ENCODE measurements around the gene HELZ2.

Gene HELZ2

GRCh38 chr20:63538204-63539091, 35.6 kb downstream of the HELZ2 start (continued):
- no peak for TF ChIP-seq ZNF513 (tag by site-specific recombination; IDR thresholded peaks at IDR 0.05)
- TF ChIP-seq ZXDB (tag by site-specific recombination; IDR thresholded peaks at IDR 0.05) = no peak
- no peak for TF ChIP-seq ZNF391 (tag by site-specific recombination; IDR thresholded peaks at IDR 0.05; ENCODE audit: borderline replicate concordance, low read depth)
- TF ChIP-seq, protein P1, sequence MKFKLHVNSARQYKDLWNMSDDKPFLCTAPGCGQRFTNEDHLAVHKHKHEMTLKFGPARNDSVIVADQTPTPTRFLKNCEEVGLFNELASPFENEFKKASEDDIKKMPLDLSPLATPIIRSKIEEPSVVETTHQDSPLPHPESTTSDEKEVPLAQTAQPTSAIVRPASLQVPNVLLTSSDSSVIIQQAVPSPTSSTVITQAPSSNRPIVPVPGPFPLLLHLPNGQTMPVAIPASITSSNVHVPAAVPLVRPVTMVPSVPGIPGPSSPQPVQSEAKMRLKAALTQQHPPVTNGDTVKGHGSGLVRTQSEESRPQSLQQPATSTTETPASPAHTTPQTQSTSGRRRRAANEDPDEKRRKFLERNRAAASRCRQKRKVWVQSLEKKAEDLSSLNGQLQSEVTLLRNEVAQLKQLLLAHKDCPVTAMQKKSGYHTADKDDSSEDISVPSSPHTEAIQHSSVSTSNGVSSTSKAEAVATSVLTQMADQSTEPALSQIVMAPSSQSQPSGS (tag by site-specific recombination; IDR thresholded peaks at IDR 0.05; ENCODE audit: low read depth) = no peak

DNA sequence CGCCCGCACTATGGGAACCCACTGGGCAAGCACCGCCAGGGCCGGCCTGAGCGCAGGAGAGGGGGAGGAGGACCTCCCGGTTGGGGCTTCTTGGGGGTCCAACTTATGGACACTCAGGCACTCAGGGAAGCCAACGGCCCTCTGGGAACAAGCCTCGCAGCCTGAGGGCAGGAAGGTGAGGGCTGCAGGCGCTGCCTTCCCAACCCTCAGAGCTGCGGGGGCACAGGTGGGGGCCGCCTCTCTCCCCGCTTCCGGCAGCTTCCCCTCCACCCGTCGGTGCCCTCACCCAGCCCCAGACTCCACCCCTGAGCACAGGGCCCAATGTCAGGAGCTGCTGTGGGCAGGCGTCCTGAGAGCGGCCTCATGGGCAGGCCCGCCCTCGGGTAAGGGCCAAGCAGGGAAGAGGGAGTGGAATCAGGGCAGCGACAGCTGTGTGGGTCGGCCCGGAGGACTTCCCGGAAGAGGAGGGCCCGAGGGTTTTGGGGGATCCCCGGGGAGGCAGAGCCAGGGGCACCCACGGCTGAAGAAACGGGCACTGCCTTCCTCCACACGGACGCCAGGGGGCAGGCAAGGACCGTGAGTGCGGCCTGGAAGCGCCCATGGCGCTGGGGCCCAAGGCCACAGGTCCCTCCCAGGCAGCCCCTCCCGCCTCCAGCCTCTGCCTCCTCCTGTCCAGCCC, 36.4 kb downstream of the HELZ2 start:
- H3K9me3 ChIP-seq (ENCODE audit: control insufficient read depth, insufficient read depth, low read depth, low read length) = no peaks in the 10 kb centered on the region
- ChIA-PET POLR2A (interaction anchor here (0.7 to 3.2 kb wide), 7 partner anchors 15 to 584 kb away, joined by 3 to 12 read pairs (median 4); partner anchors contain the start of gene HELZ2), CTCF (interaction anchor here (0.5 to 2.5 kb wide), 21 partner anchors 9 to 582 kb away, joined by 3 to 9 read pairs (median 4); partner anchors contain the start of genes PRPF6 and SAMD10)
- H3K4me1 ChIP-seq (ENCODE audit: control insufficient read depth, insufficient read depth, low read length) = no peaks in the 10 kb centered on the region
- H3K4me3 ChIP-seq (ENCODE audit: low read depth, low read length) = peak overlapping the region; percentile 23
- H3K36me3 ChIP-seq (ENCODE audit: control insufficient read depth in 2 of 2, insufficient read depth in 1 of 2, low read length in 2 of 2) = no peaks in the 10 kb centered on the region
- H3K27ac ChIP-seq (ENCODE audit: extremely low read depth, low read depth, low read length) = no peak overlapping the region
- TF ChIP-seq ZNF560 (tag by site-specific recombination; IDR thresholded peaks at IDR 0.05; ENCODE audit: borderline replicate concordance) (no peak), ZEB2 (tag by site-specific recombination; IDR thresholded peaks at IDR 0.05) (peak; percentile 86), SALL2 (tag by site-specific recombination; IDR thresholded peaks at IDR 0.05; ENCODE audit: borderline replicate concordance) (no peak), PRDM1 (tag by site-specific recombination; IDR thresholded peaks at IDR 0.05) (no peak), SP2 (tag by site-specific recombination; IDR thresholded peaks at IDR 0.05) (peak; percentile 85), ZNF654 (tag by site-specific recombination; IDR thresholded peaks at IDR 0.05; ENCODE audit: low read depth) (peak; percentile 84), EGR2 (tag by site-specific recombination; IDR thresholded peaks at IDR 0.05; ENCODE audit: low read depth) (peak; percentile 72), ZNF48 (tag by site-specific recombination; IDR thresholded peaks at IDR 0.05) (no peak), WT1 (tag by site-specific recombination; IDR thresholded peaks at IDR 0.05) (peak; percentile 54), ZNF121 (tag by site-specific recombination; IDR thresholded peaks at IDR 0.05) (peak; percentile 25; the same call in 1 of the 2 replicates), KLF1 (tag by site-specific recombination; IDR thresholded peaks at IDR 0.05) (peak; percentile 60), ZNF2 (tag by site-specific recombination; IDR thresholded peaks at IDR 0.05) (peak; percentile 60; the same call in 1 of the 2 replicates), YY1 (tag by site-specific recombination; IDR thresholded peaks at IDR 0.05) (peak; percentile 68; the same call in 1 of the 2 replicates), ZNF248 (tag by site-specific recombination; IDR thresholded peaks at IDR 0.05) (no peak), ZNF362 (tag by site-specific recombination; IDR thresholded peaks at IDR 0.05) (no peak), ZNF16 (tag by site-specific recombination; IDR thresholded peaks at IDR 0.05; ENCODE audit: low read depth) (no peak), ZNF221 (tag by site-specific recombination; IDR thresholded peaks at IDR 0.05; ENCODE audit: borderline replicate concordance) (no peak), ZNF239 (tag by site-specific recombination; IDR thresholded peaks at IDR 0.05) (no peak), ZFP37 (tag by site-specific recombination; IDR thresholded peaks at IDR 0.05) (peak; percentile 56; the same call in 1 of the 2 replicates), GFI1B (tag by site-specific recombination; IDR thresholded peaks at IDR 0.05) (no peak), TRIM28 (IDR thresholded peaks at IDR 0.05; ENCODE audit: borderline replicate concordance, low read length) (no peak), GLIS2 (tag by site-specific recombination; IDR thresholded peaks at IDR 0.05) (peak; percentile 90), ZNF596 (tag by site-specific recombination; IDR thresholded peaks at IDR 0.05) (no peak), OSR2 (tag by site-specific recombination; IDR thresholded peaks at IDR 0.05) (no peak), ZNF311 (tag by site-specific recombination; IDR thresholded peaks at IDR 0.05; ENCODE audit: borderline replicate concordance) (no peak), ZNF664 (tag by site-specific recombination; IDR thresholded peaks at IDR 0.05) (no peak)
- TF ChIP-seq, protein P2, sequence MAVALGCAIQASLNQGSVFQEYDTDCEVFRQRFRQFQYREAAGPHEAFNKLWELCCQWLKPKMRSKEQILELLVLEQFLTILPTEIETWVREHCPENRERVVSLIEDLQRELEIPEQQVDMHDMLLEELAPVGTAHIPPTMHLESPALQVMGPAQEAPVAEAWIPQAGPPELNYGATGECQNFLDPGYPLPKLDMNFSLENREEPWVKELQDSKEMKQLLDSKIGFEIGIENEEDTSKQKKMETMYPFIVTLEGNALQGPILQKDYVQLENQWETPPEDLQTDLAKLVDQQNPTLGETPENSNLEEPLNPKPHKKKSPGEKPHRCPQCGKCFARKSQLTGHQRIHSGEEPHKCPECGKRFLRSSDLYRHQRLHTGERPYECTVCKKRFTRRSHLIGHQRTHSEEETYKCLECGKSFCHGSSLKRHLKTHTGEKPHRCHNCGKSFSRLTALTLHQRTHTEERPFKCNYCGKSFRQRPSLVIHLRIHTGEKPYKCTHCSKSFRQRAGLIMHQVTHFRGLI (tag by site-specific recombination; IDR thresholded peaks at IDR 0.05) = no peak

All from HEK293 (cell line).